Nephron (organoid): Measurements from ENCODE around the gene RPLP1.

Experiments
- H3K27ac Mint-ChIP-seq, 3 experiments: 2 replicates each; pipeline ENCODE4 v1.8.0; 2020; ENCODE audit warnings: mixed read lengths in 3 of 3, mild to moderate bottlenecking in 2 of 3, moderate library complexity in 1 of 3
- H3K27me3 Mint-ChIP-seq: 2 replicates; pipeline ENCODE4 v1.8.0; 2021; ENCODE audit warnings: low read depth, mild to moderate bottlenecking, moderate library complexity, mixed read lengths
- H3K36me3 Mint-ChIP-seq: 2 replicates; pipeline ENCODE4 v1.8.0; 2020; ENCODE audit warnings: low read depth, mixed read lengths
- H3K4me1 Mint-ChIP-seq: 2 replicates; pipeline ENCODE4 v1.8.0; 2020; ENCODE audit warnings: mixed read lengths
- H3K4me3 Mint-ChIP-seq, 3 experiments: 2 replicates each; pipeline ENCODE4 v1.8.0; 2020; ENCODE audit warnings: mild to moderate bottlenecking in 3 of 3, mixed read lengths in 3 of 3, moderate library complexity in 2 of 3
- H3K9me3 Mint-ChIP-seq: 2 replicates; pipeline ENCODE4 v1.8.0; 2020; ENCODE audit warnings: mixed read lengths
- TF ChIP-seq, protein P1 (sequence below), 3 experiments: fragments of 200-600 bp; sonication (generic); IDR thresholded peaks; one replicate each; pipeline ENCODE4 v1.5.0; 2021; ENCODE audit warnings: antibody characterized with exemption in 3 of 3; ENCODE audit not compliant: unreplicated experiment in 3 of 3

Gene RPLP1

GRCh38 chr15:69467636-69468035 lies 15.0 kb downstream of the RPLP1 start:
- Mint-ChIP-seq H3K27me3 (peaks cover 11% of the 10 kb centered on the region), H3K4me1 (peaks cover 17% of the 10 kb centered on the region), H3K4me3 (no peak overlapping the region), H3K27ac (no peak overlapping the region), H3K36me3 (no peaks in the 10 kb centered on the region), H3K9me3 (no peaks in the 10 kb centered on the region)
- TF ChIP-seq, protein P1, sequence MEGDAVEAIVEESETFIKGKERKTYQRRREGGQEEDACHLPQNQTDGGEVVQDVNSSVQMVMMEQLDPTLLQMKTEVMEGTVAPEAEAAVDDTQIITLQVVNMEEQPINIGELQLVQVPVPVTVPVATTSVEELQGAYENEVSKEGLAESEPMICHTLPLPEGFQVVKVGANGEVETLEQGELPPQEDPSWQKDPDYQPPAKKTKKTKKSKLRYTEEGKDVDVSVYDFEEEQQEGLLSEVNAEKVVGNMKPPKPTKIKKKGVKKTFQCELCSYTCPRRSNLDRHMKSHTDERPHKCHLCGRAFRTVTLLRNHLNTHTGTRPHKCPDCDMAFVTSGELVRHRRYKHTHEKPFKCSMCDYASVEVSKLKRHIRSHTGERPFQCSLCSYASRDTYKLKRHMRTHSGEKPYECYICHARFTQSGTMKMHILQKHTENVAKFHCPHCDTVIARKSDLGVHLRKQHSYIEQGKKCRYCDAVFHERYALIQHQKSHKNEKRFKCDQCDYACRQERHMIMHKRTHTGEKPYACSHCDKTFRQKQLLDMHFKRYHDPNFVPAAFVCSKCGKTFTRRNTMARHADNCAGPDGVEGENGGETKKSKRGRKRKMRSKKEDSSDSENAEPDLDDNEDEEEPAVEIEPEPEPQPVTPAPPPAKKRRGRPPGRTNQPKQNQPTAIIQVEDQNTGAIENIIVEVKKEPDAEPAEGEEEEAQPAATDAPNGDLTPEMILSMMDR (IDR thresholded peaks at IDR 0.05; ENCODE audit: unreplicated experiment in 3 of 3), result no peak

DNA sequence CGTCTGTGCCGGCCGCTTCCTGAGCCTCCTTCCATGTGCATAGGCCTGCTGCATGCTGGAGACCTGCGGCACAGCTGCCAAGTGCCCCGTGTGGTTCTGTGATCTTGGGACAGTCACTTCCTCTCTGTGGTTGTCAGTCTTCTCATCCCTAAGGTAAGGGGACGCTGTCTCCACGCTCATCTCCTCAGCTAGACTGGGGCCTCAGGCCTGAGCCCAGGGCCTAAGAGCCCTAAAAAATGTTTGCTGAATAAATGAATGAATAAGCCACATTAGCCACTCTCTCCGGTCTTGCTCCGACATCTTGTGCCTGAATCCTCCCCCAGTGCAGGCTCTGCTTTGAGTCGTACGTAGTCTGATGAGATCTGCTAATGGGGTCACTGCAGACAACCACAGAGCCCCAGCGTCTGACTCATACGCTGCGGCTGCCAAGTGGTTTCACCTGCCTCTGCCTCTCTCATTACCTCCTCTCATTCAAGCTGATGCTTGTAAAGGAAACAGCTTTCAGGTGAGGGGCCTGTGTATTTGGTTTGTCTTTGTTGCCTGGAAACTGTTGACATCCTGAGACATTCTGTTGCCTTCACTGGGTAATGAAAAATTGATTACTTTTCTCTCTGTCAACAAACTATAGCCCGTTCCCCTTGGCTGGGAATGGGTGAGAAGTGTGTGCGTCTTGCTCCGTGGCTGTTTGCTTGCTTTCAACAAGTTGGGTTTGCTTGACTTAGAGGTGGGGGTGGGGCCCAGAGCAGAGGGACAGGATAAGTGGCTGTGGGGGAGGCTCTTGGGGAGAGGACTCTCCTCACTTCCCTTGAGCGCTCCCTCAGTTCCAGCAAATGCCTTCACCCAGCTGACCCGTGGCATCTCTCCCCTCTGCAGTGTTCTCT lies 15.9 kb downstream of the RPLP1 start:
- Mint-ChIP-seq H3K9me3 (no peaks in the 10 kb centered on the region), H3K4me1 (peaks cover 9% of the 10 kb centered on the region), H3K27ac (peak overlapping the region in 2 of 3 experiments; percentile 9 to 40), H3K36me3 (no peaks in the 10 kb centered on the region), H3K27me3 (peaks cover 13% of the 10 kb centered on the region), H3K4me3 (no peak overlapping the region)
- TF ChIP-seq, protein P1 (IDR thresholded peaks at IDR 0.05; ENCODE audit: unreplicated experiment in 3 of 3), result no peak

DNA sequence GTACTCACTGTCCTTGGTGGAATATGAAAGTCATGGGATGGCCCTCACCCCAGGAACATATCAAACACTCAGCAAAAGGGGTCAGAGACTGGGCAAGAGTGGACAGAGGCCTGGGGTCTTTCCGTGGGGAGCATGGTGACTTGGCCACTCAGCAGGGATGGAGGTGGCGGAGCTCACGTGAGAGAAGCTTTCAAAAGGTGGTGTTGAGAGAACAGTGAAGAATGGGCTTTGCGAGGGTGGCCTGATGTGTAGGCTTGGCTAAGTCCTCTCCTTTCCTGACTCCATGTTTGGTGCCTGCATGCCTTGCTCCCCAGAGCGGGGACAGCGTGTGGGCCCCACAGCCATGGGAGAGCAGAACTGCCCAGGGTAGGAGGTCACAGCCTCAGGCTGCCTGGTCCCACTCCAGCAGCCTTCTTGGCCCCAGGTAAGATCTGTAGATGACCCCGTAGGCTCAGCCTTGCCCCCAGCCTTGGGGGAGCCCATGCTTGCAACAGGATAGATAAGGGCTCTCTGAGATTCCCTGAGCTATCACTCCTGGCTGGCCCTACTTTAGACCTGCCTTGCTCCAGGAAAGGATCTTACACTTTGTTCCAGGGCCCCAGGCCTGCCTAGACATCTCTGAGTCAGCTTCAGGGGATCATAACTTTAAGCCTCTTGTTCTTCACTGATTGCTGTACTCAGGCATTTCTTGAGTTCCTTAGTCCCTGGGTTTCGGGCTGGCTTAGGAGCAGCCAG lies 17.0 kb downstream of the RPLP1 start:
- Mint-ChIP-seq H3K27me3 (peaks cover 13% of the 10 kb centered on the region), H3K27ac (no peak overlapping the region), H3K4me1 (peaks cover 5% of the 10 kb centered on the region), H3K36me3 (no peaks in the 10 kb centered on the region), H3K9me3 (no peaks in the 10 kb centered on the region), H3K4me3 (no peak overlapping the region)
- TF ChIP-seq, protein P1 (IDR thresholded peaks at IDR 0.05; ENCODE audit: unreplicated experiment in 3 of 3), result no peak

- H3K27ac Mint-ChIP-seq, result no peak overlapping the region
- peaks cover 20% of the 10 kb centered on the region for H3K27me3 Mint-ChIP-seq
- peaks cover 5% of the 10 kb centered on the region for H3K4me1 Mint-ChIP-seq
- H3K4me3 Mint-ChIP-seq, result no peak overlapping the region
- TF ChIP-seq, protein P1 (IDR thresholded peaks at IDR 0.05; ENCODE audit: unreplicated experiment in 3 of 3), result no peak
- no peaks in the 10 kb centered on the region for H3K9me3 Mint-ChIP-seq
- H3K36me3 Mint-ChIP-seq, result no peaks in the 10 kb centered on the region
Observed at GRCh38 chr15:69472046-69472445, 19.4 kb downstream of the RPLP1 start.

GRCh38 chr15:69472562-69472961 lies 19.9 kb downstream of the RPLP1 start:
- peaks cover 5% of the 10 kb centered on the region for H3K4me1 Mint-ChIP-seq
- no peak overlapping the region for H3K4me3 Mint-ChIP-seq
- no peak overlapping the region for H3K27ac Mint-ChIP-seq
- TF ChIP-seq, protein P1 (IDR thresholded peaks at IDR 0.05; ENCODE audit: unreplicated experiment in 3 of 3), result no peak
- no peaks in the 10 kb centered on the region for H3K9me3 Mint-ChIP-seq
- H3K36me3 Mint-ChIP-seq, result no peaks in the 10 kb centered on the region
- H3K27me3 Mint-ChIP-seq, result peaks cover 20% of the 10 kb centered on the region
